ENCODE data around the gene DUSP22.
"Not testable (repeated sequence)": the region's sequence is repeated elsewhere in the genome, so short reads cannot be mapped to it uniquely, and the experiment has no call there.

Gene DUSP22

DNA sequence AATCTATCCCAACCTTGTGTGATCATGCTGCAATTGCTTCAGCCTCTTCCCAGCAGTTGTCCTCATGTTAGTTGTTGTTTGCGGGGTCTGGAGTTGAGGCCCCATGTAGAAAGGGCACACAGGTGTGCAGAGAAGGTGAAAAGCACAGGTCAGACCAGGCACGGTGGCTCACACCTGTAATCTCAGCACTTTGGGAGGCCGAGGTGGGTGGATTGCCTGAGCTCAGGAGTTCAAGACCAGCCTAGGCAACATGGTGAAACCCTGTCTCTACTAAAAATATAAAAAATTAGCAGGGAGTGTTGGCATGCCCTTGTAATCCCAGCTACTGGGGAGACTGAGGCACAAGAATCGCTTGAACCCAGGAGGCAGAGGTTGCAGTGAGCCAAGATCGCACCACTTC, 6.4 kb upstream of the DUSP22 start:
- peaks cover 42% of the 10 kb centered on the region for H3K4me1 Mint-ChIP-seq (ENCODE audit: low read depth)
- not testable (repeated sequence) for H3K9me3 Mint-ChIP-seq; DNase-seq; H3K27me3 Mint-ChIP-seq; H3K27ac Mint-ChIP-seq; H3K36me3 Mint-ChIP-seq (ENCODE audit: low read depth); H3K4me3 Mint-ChIP-seq

DNA sequence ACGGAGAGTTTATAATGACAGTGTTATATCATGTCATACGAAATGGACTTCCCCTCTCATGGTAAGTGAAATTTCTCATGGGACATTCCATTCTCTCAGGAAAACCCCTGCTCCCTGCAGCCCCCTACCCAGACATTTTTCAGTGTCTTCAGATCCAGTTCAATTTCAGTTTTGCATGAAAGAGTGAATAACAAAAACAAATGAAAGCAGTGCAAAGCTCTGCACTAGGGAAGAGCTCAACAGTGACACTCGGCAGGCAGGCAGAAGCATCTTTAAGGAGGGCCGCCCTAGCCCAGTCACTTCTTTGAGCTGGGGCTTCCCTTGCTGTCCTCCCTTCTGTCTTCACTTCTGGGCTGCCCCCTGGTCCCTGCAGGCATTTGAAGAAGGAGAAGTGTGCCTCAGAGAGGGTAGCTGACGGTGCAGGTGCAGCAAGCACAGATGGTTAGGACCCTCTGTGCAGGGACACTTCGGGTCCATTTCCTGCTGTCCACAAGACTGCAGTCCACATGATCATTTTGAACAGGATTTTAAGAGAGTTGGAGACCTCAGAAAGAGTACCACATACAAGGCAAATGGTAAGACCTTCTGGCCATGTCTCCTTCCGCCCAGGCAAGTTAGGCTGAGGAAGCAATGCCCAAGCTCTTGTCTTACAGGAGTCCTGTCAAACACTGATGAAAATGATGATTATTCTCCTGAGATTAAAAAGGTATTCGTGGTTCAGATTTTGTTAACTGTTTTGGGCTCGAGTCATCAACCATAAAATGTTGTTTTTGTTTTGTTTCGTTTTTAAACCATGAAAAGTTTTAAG, 5.4 kb upstream of the DUSP22 start:
- H3K36me3 Mint-ChIP-seq (ENCODE audit: low read depth) = no peaks in the 10 kb centered on the region
- no peak overlapping the region for H3K27ac Mint-ChIP-seq
- peaks cover 2% of the 10 kb centered on the region for H3K9me3 Mint-ChIP-seq
- H3K27me3 Mint-ChIP-seq = no peaks in the 10 kb centered on the region
- peaks cover 48% of the 10 kb centered on the region for H3K4me1 Mint-ChIP-seq (ENCODE audit: low read depth)
- H3K4me3 Mint-ChIP-seq = no peak overlapping the region
- DNase-seq = no peak

DNA sequence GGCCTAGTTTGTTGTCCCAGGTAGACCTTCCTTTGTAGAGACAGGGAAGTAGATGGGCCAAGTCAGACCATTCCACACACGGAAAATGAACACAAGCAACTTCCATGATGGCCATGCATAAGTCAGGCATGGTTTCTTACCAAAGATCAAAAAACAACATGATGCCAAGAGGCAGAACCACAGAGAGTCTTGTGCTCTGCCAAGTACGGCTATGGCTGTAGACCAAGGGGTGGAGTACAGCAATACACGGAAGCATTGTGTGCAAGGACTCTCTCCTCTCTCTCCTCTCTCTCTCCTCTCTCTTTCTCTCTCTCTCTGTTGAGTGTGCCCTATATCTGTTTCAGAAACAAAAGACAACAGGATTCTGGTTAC, 4.8 kb upstream of the DUSP22 start:
- H3K4me1 Mint-ChIP-seq (ENCODE audit: low read depth) = peaks cover 48% of the 10 kb centered on the region
- H3K27ac Mint-ChIP-seq = no peak overlapping the region
- no peaks in the 10 kb centered on the region for H3K36me3 Mint-ChIP-seq (ENCODE audit: low read depth)
- no peak overlapping the region for H3K4me3 Mint-ChIP-seq
- DNase-seq = no peak
- no peaks in the 10 kb centered on the region for H3K27me3 Mint-ChIP-seq
- peaks cover 2% of the 10 kb centered on the region for H3K9me3 Mint-ChIP-seq

DNA sequence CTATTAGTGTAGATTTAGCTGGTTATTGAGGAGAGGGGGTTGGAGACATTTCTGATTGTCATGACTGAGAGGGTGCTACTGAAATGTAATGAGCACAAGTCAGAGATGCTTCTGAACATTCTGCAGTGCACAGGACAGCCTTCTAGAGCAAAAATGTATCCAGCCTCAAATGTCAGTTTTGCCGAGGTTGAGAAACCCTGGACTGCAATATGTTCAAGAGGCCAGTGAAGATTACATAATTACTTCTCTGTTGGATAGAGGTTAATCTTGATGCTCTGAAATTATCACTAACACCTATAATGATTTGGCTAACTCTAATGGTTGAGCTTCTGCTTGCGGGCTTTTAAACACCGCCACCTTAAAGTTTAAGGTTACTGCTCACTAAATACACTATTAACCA, 3.4 kb upstream of the DUSP22 start:
- Mint-ChIP-seq H3K36me3 (ENCODE audit: low read depth) (peaks cover 9% of the 10 kb centered on the region), H3K9me3 (peaks cover 5% of the 10 kb centered on the region), H3K4me1 (ENCODE audit: low read depth) (peaks cover 50% of the 10 kb centered on the region), H3K27ac (no peak overlapping the region), H3K27me3 (no peaks in the 10 kb centered on the region), H3K4me3 (no peak overlapping the region)
- DNase-seq = no peak

DNA sequence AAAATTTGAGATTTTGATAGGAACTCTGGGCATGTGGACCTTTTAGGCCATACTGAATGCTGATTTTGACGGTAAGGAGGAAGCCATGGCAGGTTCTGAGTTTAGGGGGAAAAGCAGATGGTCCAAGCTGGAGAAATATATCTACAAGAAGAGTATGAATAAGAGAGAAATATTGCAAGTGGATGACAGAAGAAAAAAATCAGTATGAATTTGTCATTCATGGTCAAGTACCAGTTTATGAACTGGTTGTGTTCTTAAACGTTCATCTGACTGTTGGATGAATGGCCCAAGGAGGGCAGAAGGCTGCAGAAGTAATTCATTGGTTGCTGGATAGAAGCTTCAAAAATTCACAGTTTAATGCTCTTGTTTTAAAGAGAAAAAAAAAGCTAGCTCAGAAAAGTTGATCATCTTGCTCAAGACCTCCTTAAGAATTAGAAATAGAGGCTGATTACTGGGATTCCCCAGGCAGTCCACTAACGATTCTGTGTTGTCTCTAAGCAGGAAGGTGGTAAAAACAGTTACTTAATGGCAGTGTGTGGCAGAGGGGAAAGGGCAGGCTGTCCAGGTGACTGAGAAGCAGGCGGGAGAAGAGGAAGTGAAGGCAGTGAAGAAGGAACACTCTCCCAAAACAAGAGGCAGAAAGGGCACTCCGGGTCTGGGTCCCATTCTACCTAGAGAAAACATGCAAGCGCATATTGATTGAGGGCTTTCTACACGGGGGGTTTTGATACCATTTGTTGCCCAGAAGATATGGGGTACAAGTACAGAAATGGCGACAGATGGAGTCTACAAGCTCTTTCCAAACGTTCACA, 2.0 kb upstream of the DUSP22 start:
- Mint-ChIP-seq H3K36me3 (ENCODE audit: low read depth) (peaks cover 9% of the 10 kb centered on the region), H3K27ac (peak overlapping the region; percentile 3), H3K27me3 (no peaks in the 10 kb centered on the region), H3K4me3 (no peak overlapping the region), H3K4me1 (ENCODE audit: low read depth) (peaks cover 53% of the 10 kb centered on the region), H3K9me3 (peaks cover 5% of the 10 kb centered on the region)
- no peak for DNase-seq

DNA sequence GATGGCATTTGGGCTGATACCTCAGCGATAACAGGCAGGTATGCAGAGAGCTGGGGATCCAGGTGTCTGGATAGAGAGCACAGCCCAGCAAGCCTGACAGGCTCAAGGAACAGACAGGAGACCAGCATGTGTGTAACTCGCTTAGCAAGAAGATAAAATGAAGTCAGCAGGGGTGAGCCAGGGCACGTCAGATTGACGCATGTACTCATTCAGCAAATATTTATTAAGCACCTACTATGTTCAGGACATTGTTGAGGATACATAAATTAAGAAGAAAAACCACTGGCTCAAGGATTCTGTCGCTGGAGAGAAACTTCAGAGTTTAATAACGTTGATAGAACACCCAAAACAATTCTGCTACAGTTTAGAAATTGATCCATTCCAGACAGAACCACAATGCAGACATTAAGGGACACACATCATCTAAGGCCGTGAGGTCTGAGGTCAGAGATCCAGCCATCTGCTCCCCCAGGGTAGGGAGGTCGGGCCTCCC, 1.0 kb upstream of the DUSP22 start:
- H3K27ac Mint-ChIP-seq = peak overlapping the region; percentile 85
- H3K4me3 Mint-ChIP-seq = peak overlapping the region; percentile 69
- peaks cover 5% of the 10 kb centered on the region for H3K9me3 Mint-ChIP-seq
- DNase-seq = no peak
- H3K36me3 Mint-ChIP-seq (ENCODE audit: low read depth) = peaks cover 9% of the 10 kb centered on the region
- H3K4me1 Mint-ChIP-seq (ENCODE audit: low read depth) = peaks cover 56% of the 10 kb centered on the region
- H3K27me3 Mint-ChIP-seq = no peaks in the 10 kb centered on the region

DNA sequence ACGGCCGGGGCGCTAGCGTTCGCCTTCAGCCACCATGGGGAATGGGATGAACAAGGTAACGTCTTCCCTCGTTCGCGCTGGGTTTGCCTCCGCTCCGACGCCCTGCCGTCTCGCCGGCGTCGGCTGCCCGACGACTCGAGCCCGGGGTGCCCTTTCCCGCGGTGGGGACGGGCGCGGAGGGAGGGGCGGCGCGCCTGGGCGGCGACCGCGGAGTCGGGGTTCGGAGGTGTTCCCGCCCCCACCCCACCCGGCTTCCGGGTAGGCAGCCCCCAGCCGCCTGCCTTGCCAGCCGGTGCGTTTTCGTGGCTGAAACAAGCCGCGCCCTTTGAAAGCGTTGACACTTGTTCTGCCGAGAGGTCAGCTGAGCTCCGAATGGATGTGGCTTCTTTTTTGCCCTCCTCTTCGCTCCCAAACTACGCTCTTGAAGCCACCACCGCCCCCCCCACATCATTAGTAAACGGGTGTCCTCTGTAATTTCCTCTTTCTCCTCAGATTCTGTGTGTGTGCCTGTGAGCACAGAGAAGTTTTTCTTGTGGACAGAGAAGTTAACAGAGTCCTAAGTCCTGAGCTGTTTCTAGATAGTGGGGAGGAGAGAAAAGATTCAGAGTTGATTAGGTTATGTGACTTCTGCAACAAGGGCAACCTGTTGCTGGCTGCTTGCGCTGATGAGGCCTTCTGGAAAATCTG, 362 bp downstream of the DUSP22 start:
- Mint-ChIP-seq H3K4me1 (ENCODE audit: low read depth) (peaks cover 58% of the 10 kb centered on the region), H3K9me3 (peaks cover 5% of the 10 kb centered on the region), H3K4me3 (peak overlapping the region; percentile 84), H3K36me3 (ENCODE audit: low read depth) (peaks cover 9% of the 10 kb centered on the region), H3K27me3 (no peaks in the 10 kb centered on the region), H3K27ac (peak overlapping the region; percentile 97)
- peak; percentile 84 for DNase-seq

DNA sequence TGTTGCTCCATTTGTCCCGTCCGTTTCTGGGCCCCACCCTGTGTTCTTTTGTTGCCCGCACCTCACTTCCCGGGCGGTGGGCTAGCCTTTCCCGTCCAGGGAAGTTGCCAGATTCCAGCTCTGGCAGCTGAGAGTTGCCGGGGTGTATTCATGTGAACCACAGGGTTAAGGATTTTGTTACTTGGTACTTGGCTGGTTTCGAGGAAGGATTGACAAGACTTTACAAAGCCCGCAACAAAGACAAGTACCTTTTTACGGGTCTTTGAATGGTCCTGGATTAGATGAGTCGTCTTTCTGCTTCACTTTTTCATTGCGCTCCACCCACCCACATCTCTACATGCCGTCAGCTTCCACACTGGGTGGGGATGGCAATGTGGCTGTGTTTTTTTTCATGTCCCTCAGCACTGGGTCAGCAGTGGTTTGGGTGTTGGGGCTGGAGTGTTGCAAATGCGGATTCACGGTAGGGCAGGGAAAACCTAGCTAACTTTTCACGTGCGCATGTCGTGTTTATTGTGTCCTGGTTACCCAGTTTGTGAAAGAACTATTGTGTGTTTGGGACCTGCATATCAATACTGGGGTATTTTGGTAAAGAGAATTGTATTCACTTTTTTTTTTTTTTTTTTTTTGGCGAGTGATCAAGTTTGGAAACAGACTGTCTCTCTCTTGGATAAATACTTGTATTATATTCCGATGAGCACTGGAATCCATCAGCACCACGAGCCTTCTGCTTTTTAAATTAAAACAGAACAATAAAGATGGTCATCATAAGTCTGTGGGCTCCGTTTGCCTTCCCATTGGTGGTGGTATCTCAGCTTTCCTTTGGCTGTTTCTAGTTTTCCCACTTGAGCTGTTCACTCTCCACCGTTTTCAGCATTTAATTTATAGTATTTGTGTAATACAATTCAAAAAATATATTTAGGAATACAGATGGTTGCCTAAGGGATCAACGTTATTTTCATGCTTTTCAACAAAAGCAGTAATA, 1.2 kb downstream of the DUSP22 start:
- peak overlapping the region; percentile 84 for H3K4me3 Mint-ChIP-seq
- peak; percentile 73 for DNase-seq
- H3K9me3 Mint-ChIP-seq = peaks cover 5% of the 10 kb centered on the region
- H3K27ac Mint-ChIP-seq = peak overlapping the region; percentile 97
- H3K4me1 Mint-ChIP-seq (ENCODE audit: low read depth) = peaks cover 62% of the 10 kb centered on the region
- H3K36me3 Mint-ChIP-seq (ENCODE audit: low read depth) = peaks cover 9% of the 10 kb centered on the region
- H3K27me3 Mint-ChIP-seq = no peaks in the 10 kb centered on the region

DNA sequence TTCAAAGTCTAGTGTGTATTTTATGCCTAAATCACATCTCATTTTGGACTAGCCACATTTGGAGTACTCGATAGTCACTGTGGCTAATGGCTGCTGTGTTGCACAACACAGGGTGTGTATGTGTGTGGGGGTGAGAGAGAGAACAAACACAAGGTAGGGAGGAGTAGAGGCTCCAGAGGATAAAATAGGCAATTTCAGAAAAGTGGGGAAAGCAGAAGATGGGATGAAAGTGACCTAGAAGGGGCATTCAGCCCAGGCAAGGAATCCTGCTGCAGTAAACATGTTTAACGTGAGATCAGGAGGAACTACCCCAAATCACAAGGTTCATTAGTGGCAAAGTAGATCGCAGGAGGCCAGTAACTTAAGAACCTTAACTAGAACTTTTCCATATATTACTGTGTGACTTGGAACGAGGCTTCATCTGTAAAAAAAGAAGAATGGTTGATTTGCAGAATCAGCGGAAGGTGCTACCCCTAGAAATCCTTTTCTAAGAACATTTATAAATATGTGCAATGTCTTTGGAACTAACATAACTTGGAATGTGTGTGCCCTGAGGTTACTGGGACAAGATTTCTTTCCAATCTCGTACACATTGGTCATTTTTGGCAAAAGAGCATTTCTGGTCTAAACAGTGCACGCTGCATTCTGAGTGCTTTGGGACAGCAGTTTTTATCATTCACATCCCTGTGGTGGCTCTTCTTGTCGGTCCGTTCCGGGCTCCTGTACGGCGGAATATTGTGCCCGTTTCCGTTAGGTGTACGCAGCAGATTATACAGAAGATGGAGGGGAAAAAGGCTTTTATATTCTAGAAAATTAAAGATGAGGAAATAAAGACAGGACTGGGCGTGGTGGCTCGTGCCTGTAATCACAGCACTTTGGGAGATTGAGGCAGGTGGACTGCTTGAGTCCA, 2.6 kb downstream of the DUSP22 start:
- no peaks in the 10 kb centered on the region for H3K27me3 Mint-ChIP-seq
- H3K4me1 Mint-ChIP-seq (ENCODE audit: low read depth) = peaks cover 58% of the 10 kb centered on the region
- peaks cover 9% of the 10 kb centered on the region for H3K36me3 Mint-ChIP-seq (ENCODE audit: low read depth)
- H3K27ac Mint-ChIP-seq = peak overlapping the region; percentile 7
- H3K4me3 Mint-ChIP-seq = no peak overlapping the region
- no peak for DNase-seq
- H3K9me3 Mint-ChIP-seq = peaks cover 5% of the 10 kb centered on the region

DNA sequence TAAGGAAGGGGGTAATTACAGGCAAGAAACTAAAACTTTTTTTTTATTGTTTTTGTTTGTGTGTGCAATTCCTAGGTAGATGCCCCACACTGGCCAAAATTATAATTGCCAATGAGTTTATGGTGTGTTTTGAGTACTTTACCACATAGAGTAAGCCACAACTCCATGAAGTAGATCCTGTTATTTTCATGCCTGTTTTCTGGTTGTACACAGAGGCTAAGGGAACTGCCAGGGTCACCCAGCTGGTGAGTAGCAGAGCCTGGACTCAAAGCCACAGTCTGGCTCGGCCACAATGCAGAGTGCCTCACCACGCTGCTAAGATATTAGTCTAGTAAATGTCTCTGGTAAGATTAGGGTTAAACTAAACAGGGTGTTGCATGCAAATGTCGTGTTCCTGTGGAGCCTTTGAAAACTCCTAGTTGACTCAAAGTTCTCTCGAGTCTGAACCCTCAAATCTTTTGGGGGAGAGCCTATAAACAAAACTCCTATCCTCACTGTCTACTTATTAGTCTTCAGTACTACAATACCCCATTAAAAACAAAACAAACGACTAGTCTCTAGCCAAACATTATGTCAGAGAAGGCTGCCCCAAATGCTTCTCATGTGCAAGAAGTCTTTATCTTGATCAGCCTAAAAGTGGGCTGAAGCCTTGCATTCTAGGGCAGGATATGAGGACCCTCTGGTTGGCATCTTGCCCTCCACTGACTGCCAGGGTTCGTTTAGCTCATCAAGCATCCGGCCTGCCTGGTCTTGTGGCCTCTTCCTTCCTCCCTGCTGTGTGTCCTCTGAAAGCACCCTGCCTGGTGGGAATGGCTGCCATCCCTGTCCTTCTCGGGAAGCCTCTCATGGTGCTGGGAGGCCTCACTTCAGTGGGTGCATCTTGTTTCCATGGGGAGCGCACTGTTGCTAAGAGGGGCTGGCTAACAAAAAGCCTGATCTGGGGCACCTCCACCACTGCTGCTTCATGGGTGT, 4.2 kb downstream of the DUSP22 start:
- Mint-ChIP-seq H3K9me3 (peaks cover 3% of the 10 kb centered on the region), H3K36me3 (ENCODE audit: low read depth) (peaks cover 9% of the 10 kb centered on the region), H3K4me1 (ENCODE audit: low read depth) (peaks cover 44% of the 10 kb centered on the region), H3K4me3 (peak overlapping the region; percentile 3), H3K27me3 (no peaks in the 10 kb centered on the region), H3K27ac (peak overlapping the region; percentile 56)
- DNase-seq = no peak

DNA sequence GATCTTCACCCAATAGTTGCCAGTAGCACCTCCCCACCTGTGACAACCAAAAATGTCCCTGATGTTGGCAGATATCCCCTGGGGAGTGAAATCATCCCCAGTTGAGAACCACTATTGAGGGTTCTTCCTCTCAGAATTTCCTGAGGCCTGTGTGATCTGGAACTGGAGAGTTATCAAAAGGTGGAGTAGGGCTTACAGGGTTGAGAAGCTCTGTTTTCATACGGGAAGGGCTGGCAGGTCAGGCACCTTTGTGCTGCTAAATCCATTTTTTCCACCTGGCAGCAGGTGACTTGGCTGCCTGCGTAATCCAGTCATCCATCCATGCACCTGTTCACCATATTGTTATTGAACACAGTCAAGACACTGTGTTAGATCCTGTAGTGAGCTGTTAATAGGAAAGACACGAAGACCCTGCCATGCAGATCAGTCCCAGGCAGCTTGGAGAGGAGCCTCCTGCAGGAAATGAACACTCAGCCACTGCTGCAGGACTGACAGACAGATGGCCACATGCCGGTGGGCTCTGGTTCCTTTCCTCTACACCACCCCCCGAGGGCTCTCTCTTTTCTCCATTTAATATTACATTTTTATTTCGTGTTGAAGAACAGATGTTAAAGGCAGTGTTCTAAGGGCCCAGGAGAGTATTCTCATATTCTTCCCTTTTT, 5.4 kb downstream of the DUSP22 start:
- no peak overlapping the region for H3K27ac Mint-ChIP-seq
- H3K36me3 Mint-ChIP-seq (ENCODE audit: low read depth) = peaks cover 9% of the 10 kb centered on the region
- peaks cover 43% of the 10 kb centered on the region for H3K4me1 Mint-ChIP-seq (ENCODE audit: low read depth)
- H3K27me3 Mint-ChIP-seq = no peaks in the 10 kb centered on the region
- no peak overlapping the region for H3K4me3 Mint-ChIP-seq
- peaks cover 3% of the 10 kb centered on the region for H3K9me3 Mint-ChIP-seq
- DNase-seq = peak; percentile 27

Data from activated T-cell treated with anti-CD3 and anti-CD28 coated beads, Interleukin-2, amount 50 U/mL, for 24 hours (primary cell).